HG02571 (cell line): ENCODE results near the gene TSPAN13.

Experiments used
- ATAC-seq: cut with Tn5 transposase; IDR thresholded peaks from one replicate; pipeline ENCODE4 v1.9.1; 2021; ENCODE audit warnings: mild to moderate bottlenecking, moderate library complexity; ENCODE audit not compliant: unreplicated experiment

Gene TSPAN13

DNA sequence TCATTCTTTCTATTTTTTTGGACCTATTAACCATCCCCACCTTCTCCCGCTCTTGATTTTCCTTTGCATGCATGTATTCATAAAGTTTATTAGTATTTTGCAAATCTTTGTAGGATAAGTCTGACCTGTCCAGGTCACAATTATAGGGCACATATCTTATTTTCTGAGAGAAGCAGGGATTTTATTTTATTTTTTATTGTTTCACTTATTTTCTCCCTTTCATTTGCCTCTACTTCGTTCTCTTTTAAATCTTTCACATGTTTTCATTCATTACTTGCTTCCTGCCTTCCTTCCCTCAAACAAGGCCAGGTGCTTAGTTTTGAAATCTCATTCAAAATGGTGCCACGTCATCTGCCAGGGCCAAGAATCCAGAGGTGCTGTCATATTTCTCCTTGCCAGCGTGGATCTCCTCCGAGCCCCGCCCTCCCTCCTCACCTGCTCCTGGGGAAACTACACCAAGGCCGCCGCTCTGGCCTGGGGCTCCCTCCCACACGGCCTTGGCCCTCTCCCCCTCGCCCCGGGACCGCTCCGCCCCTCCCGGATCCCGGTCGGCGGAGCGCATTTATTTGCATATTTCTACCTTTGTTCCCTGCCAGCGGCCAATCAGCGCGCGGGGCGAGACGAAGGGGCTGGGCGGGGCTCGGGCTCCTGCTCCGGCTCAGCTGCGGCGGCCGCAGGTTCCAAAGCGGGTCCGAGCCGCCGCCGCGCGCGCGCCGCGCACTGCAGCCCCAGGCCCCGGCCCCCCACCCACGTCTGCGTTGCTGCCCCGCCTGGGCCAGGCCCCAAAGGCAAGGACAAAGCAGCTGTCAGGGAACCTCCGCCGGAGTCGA lies at the start of gene TSPAN13:
Gene TSPAN13 (plus strand): TSS at position 654 of the 830 bp plus-strand sequence. CDS start 213 bp downstream, outside the sequence.
- ATAC-seq: peak; percentile 76

GRCh38 chr7:16708511-16708910 lies 45.0 kb upstream of the TSPAN13 start:
- no peak for ATAC-seq

- ATAC-seq: no peak
These were observed 44.6 kb upstream of the TSPAN13 start for GRCh38 chr7:16708980-16709379.

DNA sequence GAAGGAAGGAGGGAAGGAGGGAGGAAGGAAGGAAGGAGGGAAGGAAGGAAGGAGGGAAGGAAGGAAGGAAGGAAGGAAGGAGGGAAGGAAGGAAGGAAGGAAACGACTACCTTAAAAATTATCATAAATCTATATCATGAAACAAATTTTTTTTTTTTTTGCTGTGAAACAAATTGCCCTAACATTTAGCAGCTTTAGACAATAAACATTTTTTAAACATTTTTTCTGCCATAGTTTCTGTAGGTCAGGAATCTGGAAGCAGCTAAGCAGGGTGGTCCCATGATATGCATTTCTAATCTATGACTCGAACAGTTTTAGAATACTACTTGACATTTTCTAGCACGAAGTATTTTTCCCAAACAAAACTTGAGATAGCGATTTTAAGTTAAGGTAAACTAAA lies 42.9 kb upstream of the TSPAN13 start:
- no peak for ATAC-seq

DNA sequence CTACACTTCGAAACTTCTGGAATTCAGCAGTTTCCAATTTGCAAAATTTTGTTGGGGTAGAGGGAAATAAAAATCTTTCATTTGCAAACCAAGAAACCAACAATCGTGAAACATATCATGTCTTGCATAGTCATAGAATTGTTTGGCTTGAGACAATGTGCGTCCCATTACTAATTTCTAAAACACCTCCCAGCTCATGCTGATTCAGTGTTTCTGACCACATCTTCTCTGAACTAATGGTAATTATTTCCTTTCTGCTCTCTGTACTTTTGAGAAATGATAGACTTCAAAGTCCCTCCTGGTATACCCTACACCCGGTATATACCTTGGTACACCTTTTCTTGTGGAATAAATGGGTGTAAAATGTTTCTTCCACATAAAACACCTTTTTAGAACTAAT lies 41.8 kb upstream of the TSPAN13 start:
- no peak for ATAC-seq

DNA sequence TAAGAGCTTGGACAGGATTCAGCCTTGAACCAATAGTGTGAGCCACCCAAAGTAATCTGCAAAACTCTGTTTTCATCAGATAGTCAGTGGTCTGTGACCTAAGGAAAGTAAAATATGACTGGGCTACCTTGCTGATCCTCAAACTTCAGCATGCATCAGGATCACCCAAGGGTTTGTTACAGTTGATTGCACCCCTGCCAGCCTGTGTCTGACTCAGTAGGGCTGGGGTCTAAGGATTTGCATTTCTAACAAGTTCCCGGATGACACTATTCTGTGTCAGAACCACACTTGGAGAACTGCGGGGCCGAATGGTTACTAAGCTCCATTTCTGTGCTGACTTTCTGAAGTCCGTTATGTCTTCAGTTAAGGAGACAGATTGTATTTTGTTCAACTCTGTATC lies 40.6 kb upstream of the TSPAN13 start:
- no peak for ATAC-seq

DNA sequence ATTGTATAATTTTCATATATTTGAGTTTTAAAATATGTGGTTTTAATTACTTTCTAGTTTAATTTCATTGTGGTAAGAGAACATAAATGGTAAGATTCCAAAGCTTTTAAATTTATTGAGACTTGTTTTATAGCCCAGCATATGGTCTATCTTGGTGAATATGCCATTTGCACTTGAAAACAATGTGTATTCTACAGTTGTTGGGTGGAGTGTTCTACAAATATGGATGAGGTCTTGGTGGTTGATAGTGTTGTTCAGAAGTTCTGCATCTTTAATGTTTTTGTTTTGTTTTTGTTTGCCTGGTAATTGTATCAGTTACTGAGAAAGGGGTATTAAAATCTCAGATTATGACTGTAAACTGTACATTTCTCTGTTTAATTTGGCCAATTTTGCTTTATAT lies 37.6 kb upstream of the TSPAN13 start:
- no peak for ATAC-seq

DNA sequence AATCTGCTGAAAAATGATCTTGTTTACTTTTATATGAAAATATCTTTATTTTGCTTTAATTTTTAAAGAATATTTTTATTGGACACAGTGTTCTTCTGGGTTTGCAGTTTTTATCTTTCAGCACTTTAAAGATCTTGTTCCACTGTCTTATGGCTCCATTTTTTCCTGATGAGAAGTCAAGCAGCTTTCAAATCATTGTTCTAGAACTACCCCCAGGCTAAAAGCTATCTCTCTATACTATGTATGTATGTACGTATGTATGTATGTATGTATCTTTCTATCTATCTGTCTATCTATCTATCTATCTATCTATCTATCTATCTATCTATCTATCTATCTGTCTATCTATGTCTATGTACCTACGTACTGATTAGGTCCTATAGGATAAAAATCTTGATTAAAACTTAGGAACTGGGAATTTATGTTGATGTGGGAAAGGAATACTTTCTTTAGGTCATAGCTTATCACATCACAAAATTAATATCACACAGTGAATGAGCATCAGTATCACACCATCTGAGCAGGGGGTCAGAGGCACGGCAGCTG lies 35.4 kb upstream of the TSPAN13 start:
- ATAC-seq: no peak

GRCh38 chr7:16719699-16720098 lies 33.9 kb upstream of the TSPAN13 start:
- ATAC-seq: no peak

- ATAC-seq: no peak
These were observed 32.0 kb upstream of the TSPAN13 start for GRCh38 chr7:16721541-16721940.

GRCh38 chr7:16724344-16724743 lies 29.2 kb upstream of the TSPAN13 start:
- ATAC-seq: no peak

- ATAC-seq: no peak
These were observed 27.4 kb upstream of the TSPAN13 start for GRCh38 chr7:16726189-16726588.

GRCh38 chr7:16727736-16728135 lies 25.8 kb upstream of the TSPAN13 start:
- no peak for ATAC-seq

- no peak for ATAC-seq
These were observed 24.7 kb upstream of the TSPAN13 start for GRCh38 chr7:16728811-16729210.

GRCh38 chr7:16729541-16729940 lies 24.0 kb upstream of the TSPAN13 start:
- no peak for ATAC-seq

DNA sequence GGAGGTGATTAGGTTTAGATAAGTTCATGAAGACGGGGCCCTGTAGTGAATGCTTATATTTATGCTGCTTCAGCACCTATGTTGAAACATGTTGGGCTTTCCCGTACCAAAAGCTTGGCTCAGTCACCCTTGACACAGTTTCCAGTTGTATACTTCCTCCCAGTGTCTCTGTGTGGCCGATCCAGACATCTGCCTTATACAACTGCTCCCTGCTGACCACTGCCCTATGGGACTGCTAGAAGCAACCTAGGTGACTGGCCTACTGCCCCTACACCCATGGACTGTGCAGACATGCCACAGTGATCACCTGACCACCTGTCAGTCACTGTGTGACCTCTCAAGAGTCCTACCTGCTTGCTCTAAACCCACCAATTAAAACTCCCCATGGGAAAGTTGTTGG lies 22.6 kb upstream of the TSPAN13 start:
- ATAC-seq: no peak

GRCh38 chr7:16732828-16733227 lies 20.7 kb upstream of the TSPAN13 start:
- ATAC-seq: no peak

- no peak for ATAC-seq
These were observed 19.3 kb upstream of the TSPAN13 start for GRCh38 chr7:16734148-16734726.

GRCh38 chr7:16735020-16735419 lies 18.5 kb upstream of the TSPAN13 start:
- ATAC-seq: no peak

DNA sequence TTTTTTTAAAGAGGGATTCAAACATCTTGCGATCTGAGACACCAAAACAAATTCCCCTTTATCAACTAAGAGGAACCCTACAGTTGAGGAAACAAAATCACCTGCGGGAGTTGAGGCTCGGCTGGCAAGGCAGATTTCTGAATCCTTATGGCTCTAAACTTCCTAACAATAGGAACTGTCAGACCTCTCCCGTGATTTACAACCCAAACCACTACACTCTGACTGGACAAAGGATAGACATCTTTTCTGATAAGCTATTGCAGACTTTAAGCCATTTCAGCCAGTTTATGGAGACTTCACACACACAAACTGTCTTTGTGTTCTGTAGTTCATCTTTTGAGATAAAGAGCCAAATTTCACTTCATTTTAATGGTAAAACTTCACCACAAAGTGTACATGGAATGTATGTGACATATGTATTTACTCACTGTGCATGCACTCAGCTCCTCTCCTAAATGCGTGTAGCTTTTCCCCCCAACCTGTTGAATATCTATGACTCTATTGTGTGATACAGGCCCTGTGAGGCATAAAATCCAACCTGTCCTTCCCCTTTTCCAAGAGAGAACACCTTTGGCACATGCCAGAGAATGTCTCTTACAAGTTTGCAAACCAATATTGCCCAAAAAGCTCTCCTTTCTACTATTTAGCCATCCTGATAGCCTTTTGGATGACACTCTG lies 15.4 kb upstream of the TSPAN13 start:
- no peak for ATAC-seq

- no peak for ATAC-seq
These were observed 13.5 kb upstream of the TSPAN13 start for GRCh38 chr7:16739863-16740622.
